NCI-H1930 (cell line): ENCODE results near the gene MAB21L2.

ENCODE experiments used
- DNase-seq, 2 experiments: peaks; one replicate each; lab custom pipeline; 2025; lab: John Stamatoyannopoulos, UW

The MAB21L2 gene

GRCh38 chr4:150577796-150578195 lies 4.2 kb upstream of the MAB21L2 start:
- no peak for DNase-seq

- no peak for DNase-seq
Measured at GRCh38 chr4:150578745-150579501, 3.0 kb upstream of the MAB21L2 start.

- DNase-seq: no peak
Measured at GRCh38 chr4:150579551-150580234, 2.3 kb upstream of the MAB21L2 start.

- DNase-seq: no peak
Measured at GRCh38 chr4:150580306-150580705, 1.6 kb upstream of the MAB21L2 start.

GRCh38 chr4:150581056-150581605 lies 820 bp upstream of the MAB21L2 start:
- DNase-seq: no peak

GRCh38 chr4:150581641-150582051 lies 305 bp upstream of the MAB21L2 start:
- DNase-seq: no peak

GRCh38 chr4:150582873-150583286 lies 929 bp downstream of the MAB21L2 start:
- no peak for DNase-seq

- no peak for DNase-seq
Measured at GRCh38 chr4:150583287-150584110, 1.5 kb downstream of the MAB21L2 start.

GRCh38 chr4:150584111-150584915 lies 2.4 kb downstream of the MAB21L2 start:
- no peak for DNase-seq

- no peak for DNase-seq
Measured at GRCh38 chr4:150585611-150586010, 3.7 kb downstream of the MAB21L2 start.

- DNase-seq: no peak
Measured at GRCh38 chr4:150586162-150586810, 4.3 kb downstream of the MAB21L2 start.

GRCh38 chr4:150588316-150588715 lies 6.4 kb downstream of the MAB21L2 start:
- no peak for DNase-seq

- no peak for DNase-seq
Measured at GRCh38 chr4:150589157-150589556, 7.2 kb downstream of the MAB21L2 start.

- DNase-seq: no peak
Measured at GRCh38 chr4:150590631-150591030, 8.7 kb downstream of the MAB21L2 start.

GRCh38 chr4:150591406-150591805 lies 9.5 kb downstream of the MAB21L2 start:
- DNase-seq: no peak

- DNase-seq: no peak
Measured at GRCh38 chr4:150591904-150592303, 10.0 kb downstream of the MAB21L2 start.

- peak; percentile 15 to 67 for DNase-seq
Measured at GRCh38 chr4:150593996-150594395, 12.0 kb downstream of the MAB21L2 start.

- no peak for DNase-seq
Measured at GRCh38 chr4:150598909-150599308, 17.0 kb downstream of the MAB21L2 start.

GRCh38 chr4:150599547-150599946 lies 17.6 kb downstream of the MAB21L2 start:
- DNase-seq: no peak

GRCh38 chr4:150600812-150601445 lies 19.0 kb downstream of the MAB21L2 start:
- DNase-seq: peak in 1 of 2 experiments; percentile 3
